SK-N-SH treated with all-trans-retinoic acid at 6 μM for 48 hours (cell line): ENCODE results near the gene YDJC.

Source experiments
- PATZ1 ChIP-seq: fragments of 250-450 bp; sonication (Bioruptor Pico); IDR thresholded peaks from 2 replicates; pipeline ENCODE4 v1.8.0; 2020; ENCODE audit warnings: mild to moderate bottlenecking, moderate library complexity, borderline replicate concordance
- RARB ChIP-seq: fragments of 250-450 bp; sonication (Bioruptor Pico); IDR thresholded peaks from 2 replicates; pipeline ENCODE4 v1.8.0; 2021; ENCODE audit warnings: mild to moderate bottlenecking, moderate library complexity
- TSHZ2 ChIP-seq: fragments of 250-450 bp; sonication (Bioruptor Pico); IDR thresholded peaks from 2 replicates; pipeline ENCODE4 v1.5.0; 2020; ENCODE audit warnings: mild to moderate bottlenecking, moderate library complexity

GRCh38 chr22:21652010-21652546, 22.3 kb upstream of the YDJC start:
- TF ChIP-seq RARB (CRISPR knock-in tag) (no peak), PATZ1 (CRISPR knock-in tag) (no peak), TSHZ2 (no peak)
